ENCODE data around the gene PIK3CD. TPM values are rescaled to one million over a fixed set of nuclear protein-coding genes. Genes with fewer than 3 reads are reported as not detected.

Gene PIK3CD
- polyA plus RNA-seq, 1 of the 3 experiments (the other 2 are of a cell fraction): 6.0 TPM

GRCh38 chr1:9749361-9749760 lies 97.8 kb downstream of the PIK3CD start:
- no peaks in the 10 kb centered on the region for H3K9me3 ChIP-seq

GRCh38 chr1:9751971-9752370 lies 100.4 kb downstream of the PIK3CD start:
- Histone ChIP-seq H3F3A (replicated peaks; ENCODE audit: insufficient read depth) (peaks cover 6% of the 10 kb centered on the region), H4K20me1 (ENCODE audit: insufficient read depth) (0 out of 2 replicates have a peak, but pooled peaks cover 6% of the 10 kb centered on the region), H2AFZ (ENCODE audit: low read depth) (no peak overlapping the region), H3K27me3 (ENCODE audit: insufficient read depth) (no peaks in the 10 kb centered on the region), H3K9ac (no peak overlapping the region), H3K9me2 (no peaks in the 10 kb centered on the region), H3K9me3 (no peaks in the 10 kb centered on the region), H3K79me2 (ENCODE audit: insufficient read depth) (peaks cover 15% of the 10 kb centered on the region; the same call in 1 of the 2 replicates), H3K4me1 (ENCODE audit: control insufficient read depth in 1 of 2, insufficient read depth in 2 of 2, low read depth in 1 of 2, low read length in 1 of 2) (peaks cover 0 to 9% of the 10 kb centered on the region in 2 experiments; a peak in 1 of 4 replicates), H3K4me2 (no peak overlapping the region), H3K36me3 (replicated peaks in 1 of 2; ENCODE audit: control insufficient read depth in 1 of 2, insufficient read depth in 2 of 2, low read length in 1 of 2) (peaks cover 6 to 7% of the 10 kb centered on the region in 2 experiments), H3K27ac (ENCODE audit: low read depth in 2 of 2, low read length in 1 of 2) (no peak overlapping the region), H3K4me3 (ENCODE audit: low read depth in 2 of 2, low read length in 1 of 2) (no peak overlapping the region)
- no peak for DNase-seq
- POLR2A ChIA-PET: no interaction called here
- TF ChIP-seq ZBTB33 (IDR thresholded peaks at IDR 0.05; ENCODE audit: borderline replicate concordance, low read depth) (no peak), PBX3 (IDR thresholded peaks at IDR 0.05) (no peak), TCF12 (IDR thresholded peaks at IDR 0.05) (no peak), USF2 (IDR thresholded peaks at IDR 0.05; ENCODE audit: borderline replicate concordance, low read depth, low read length) (no peak), POLR2AphosphoS5 (IDR thresholded peaks at IDR 0.05; ENCODE audit: low read depth, low read length) (no peak), FOXM1 (IDR thresholded peaks at IDR 0.05; ENCODE audit: low read depth) (no peak), MEF2A (IDR thresholded peaks at IDR 0.05; ENCODE audit: borderline replicate concordance, low read depth) (no peak)
- WGBS (ENCODE audit: low lambda C conversion rate): 63% methylated on average over 3 of the region's 3 CpGs
- CTCF ChIA-PET: interaction anchor here (0.6 to 1.5 kb wide), 2 partner anchors 15 to 40 kb away, joined by 3 to 4 read pairs; no protein-coding TSS in a partner anchor

More at GRCh38 chr1:9749361-9749760, 97.8 kb downstream of the PIK3CD start:
- Histone ChIP-seq H3K36me3 (replicated peaks in 1 of 2; ENCODE audit: control insufficient read depth in 1 of 2, insufficient read depth in 2 of 2, low read length in 1 of 2) (peaks cover 6 to 7% of the 10 kb centered on the region in 2 experiments), H3K9me2 (no peaks in the 10 kb centered on the region), H3K4me2 (no peak overlapping the region), H4K20me1 (ENCODE audit: insufficient read depth) (0 out of 2 replicates have a peak, but pooled peaks cover 6% of the 10 kb centered on the region), H3F3A (replicated peaks; ENCODE audit: insufficient read depth) (no peaks in the 10 kb centered on the region), H3K4me3 (ENCODE audit: low read depth in 2 of 2, low read length in 1 of 2) (no peak overlapping the region), H3K4me1 (ENCODE audit: control insufficient read depth in 1 of 2, insufficient read depth in 2 of 2, low read depth in 1 of 2, low read length in 1 of 2) (peaks cover 0 to 9% of the 10 kb centered on the region in 2 experiments; a peak in 1 of 4 replicates), H3K27ac (ENCODE audit: low read depth in 2 of 2, low read length in 1 of 2) (no peak overlapping the region), H3K79me2 (ENCODE audit: insufficient read depth) (peaks cover 3% of the 10 kb centered on the region; the same call in 1 of the 2 replicates), H3K27me3 (ENCODE audit: insufficient read depth) (no peaks in the 10 kb centered on the region), H3K9ac (no peak overlapping the region), H2AFZ (ENCODE audit: low read depth) (no peak overlapping the region)
- TF ChIP-seq YY1 (IDR thresholded peaks at IDR 0.05; ENCODE audit: low read depth) (no peak), IRF3 (IDR thresholded peaks at IDR 0.05; ENCODE audit: low read depth, low read length) (no peak), USF1 (IDR thresholded peaks at IDR 0.05; ENCODE audit: borderline replicate concordance, low read depth) (no peak)
- CTCF ChIA-PET: interaction anchor here (1.0 to 1.6 kb wide), 2 partner anchors 28 to 36 kb away, joined by 3 to 5 read pairs; no protein-coding TSS in a partner anchor
- WGBS (ENCODE audit: low lambda C conversion rate): over 99% methylated on average over 12 of the region's 14 CpGs
- POLR2A ChIA-PET: no interaction called here
- no peak for DNase-seq

Data from SK-N-SH (cell line).